Tibial artery (tissue), 4 donors: Measurements from ENCODE around the gene EIF2S2.

Source experiments
- DNase-seq, 2 donors: peaks; one replicate each; pipeline ENCODE4 v3.0.0-alpha.2; 2019
- H3K27ac ChIP-seq, 2 donors: fragments of 200-600 bp; sonication (generic) in 1 of 2; 1 replicate in 1 of 2; 2 replicates in 1 of 2; pipeline ENCODE4 v1.5.1; 2018 to 2019; ENCODE audit warnings: mild to moderate bottlenecking in 1 of 2
- H3K27me3 ChIP-seq, 2 donors: fragments of 200-600 bp; sonication (generic) in 1 of 2; one replicate each; pipeline versions ENCODE4 v1.5.1 to v1.6.0; 2016 to 2019
- H3K36me3 ChIP-seq, 3 donors: fragments of 200-600 bp; sonication (generic) in 2 of 3; one replicate each; pipeline ENCODE4 v1.5.1; 2016 to 2019; ENCODE audit warnings: mild to moderate bottlenecking in 2 of 3
- H3K4me1 ChIP-seq, 4 donors: fragments of 200-600 bp; sonication (generic) in 2 of 4; 1 replicate in 3 of 4; 2 replicates in 1 of 4; pipeline ENCODE4 v1.5.1; 2016 to 2019
- H3K4me3 ChIP-seq, 2 donors: fragments of 200-600 bp; sonication (generic) in 1 of 2; 1 replicate in 1 of 2; 2 replicates in 1 of 2; pipeline ENCODE4 v1.5.1; 2018 to 2019; ENCODE audit warnings: mild to moderate bottlenecking in 2 of 2
- H3K9me3 ChIP-seq, 3 donors: fragments of 200-600 bp; sonication (generic) in 1 of 3; one replicate each; pipeline ENCODE4 v1.5.1; 2016 to 2019
- CTCF ChIP-seq, 2 experiments: fragments of 200-600 bp in 1 of 2; fragments of 450-650 bp in 1 of 2; IDR thresholded peaks; one replicate each; pipeline ENCODE4 v1.5.1; 2017 to 2019; ENCODE audit warnings: antibody characterized with exemption in 2 of 2, mild to moderate bottlenecking in 1 of 2, moderate library complexity in 1 of 2
- intact Hi-C: fragments of 100-400 bp; cut with DNase I; formaldehyde crosslinking; loops from one replicate; pipeline ENCODE4 v1.15.0; 2023; ENCODE audit warnings: low total_unique reads

EIF2S2 gene

GRCh38 chr20:34047917-34048316, 64.1 kb downstream of the EIF2S2 start:
- Histone ChIP-seq H3K9me3 (no peaks in the 10 kb centered on the region), H3K27me3 (no peaks in the 10 kb centered on the region), H3K4me3 (no peak overlapping the region), H3K27ac (no peak overlapping the region), H3K36me3 (no peaks in the 10 kb centered on the region), H3K4me1 (peaks cover 0 to 58% (median 35%) of the 10 kb centered on the region in 4 donors)
- intact Hi-C loops, result no loop called here
- no peak for TF ChIP-seq CTCF (IDR thresholded peaks at IDR 0.05)
- DNase-seq, result no peak

GRCh38 chr20:34047010-34047687, 64.9 kb downstream of the EIF2S2 start:
- Histone ChIP-seq H3K9me3 (no peaks in the 10 kb centered on the region), H3K27me3 (no peaks in the 10 kb centered on the region), H3K4me3 (no peak overlapping the region), H3K36me3 (no peaks in the 10 kb centered on the region), H3K4me1 (peaks cover 0 to 66% (median 35%) of the 10 kb centered on the region in 4 donors), H3K27ac (no peak overlapping the region)
- intact Hi-C loops, result no loop called here
- DNase-seq, result no peak
- no peak for TF ChIP-seq CTCF (IDR thresholded peaks at IDR 0.05)

DNA sequence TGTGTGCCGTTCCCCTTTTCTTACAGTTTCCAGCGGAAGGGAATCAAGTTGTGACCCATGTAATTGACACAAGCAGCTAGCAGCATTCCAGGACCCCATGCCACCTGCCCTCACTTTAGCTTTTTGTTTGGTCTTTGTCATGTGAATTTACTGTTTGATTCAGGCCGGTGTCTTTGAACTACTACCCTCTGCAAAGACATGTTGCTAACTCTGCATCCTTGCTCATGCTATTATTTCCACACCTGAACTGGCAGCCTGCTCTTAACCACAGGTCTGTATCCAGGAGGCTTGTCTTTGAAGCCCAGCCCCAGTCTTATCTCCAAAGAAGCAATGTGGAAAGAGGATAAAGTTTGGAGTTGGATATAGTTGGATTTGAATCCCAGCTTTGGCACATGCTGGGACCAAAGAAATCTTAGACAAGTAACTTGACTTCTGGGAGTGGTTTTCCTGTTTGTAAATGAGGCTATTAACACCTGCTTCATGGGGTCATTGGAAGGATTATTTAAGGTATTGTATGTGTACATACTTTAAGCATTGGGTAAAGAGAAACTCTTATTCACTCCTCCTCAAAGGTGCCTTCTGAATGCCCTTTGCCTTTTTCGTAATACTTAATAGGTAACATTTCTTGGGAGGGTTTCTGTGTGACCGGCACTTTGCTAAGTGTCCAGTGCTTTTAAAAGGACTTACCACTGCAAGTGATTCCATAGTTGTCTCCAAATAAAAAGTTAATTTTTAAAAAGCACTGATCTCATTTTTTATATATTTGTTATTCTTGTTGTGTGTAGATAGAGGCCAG, 65.9 kb downstream of the EIF2S2 start:
- TF ChIP-seq CTCF (IDR thresholded peaks at IDR 0.05), result no peak
- H3K27ac ChIP-seq, result no peak overlapping the region
- H3K36me3 ChIP-seq, result no peaks in the 10 kb centered on the region
- H3K4me3 ChIP-seq, result no peak overlapping the region
- DNase-seq, result no peak
- peaks cover 0 to 76% (median 37%) of the 10 kb centered on the region in 4 donors for H3K4me1 ChIP-seq
- no peaks in the 10 kb centered on the region for H3K9me3 ChIP-seq
- H3K27me3 ChIP-seq, result no peaks in the 10 kb centered on the region
- intact Hi-C loops, result no loop called here

GRCh38 chr20:34045294-34045693, 66.7 kb downstream of the EIF2S2 start:
- peak; percentile 53 to 67 for DNase-seq
- TF ChIP-seq CTCF (IDR thresholded peaks at IDR 0.05), result no peak

GRCh38 chr20:34043025-34043424, 69.0 kb downstream of the EIF2S2 start:
- H3K9me3 ChIP-seq, result no peaks in the 10 kb centered on the region
- DNase-seq, result no peak
- no peak overlapping the region for H3K27ac ChIP-seq

More at GRCh38 chr20:34045294-34045693, 66.7 kb downstream of the EIF2S2 start:
- peaks cover 0 to 76% (median 37%) of the 10 kb centered on the region in 4 donors for H3K4me1 ChIP-seq
- no peak overlapping the region for H3K27ac ChIP-seq
- H3K9me3 ChIP-seq, result no peaks in the 10 kb centered on the region
- H3K27me3 ChIP-seq, result no peaks in the 10 kb centered on the region
- H3K4me3 ChIP-seq, result no peak overlapping the region
- no peaks in the 10 kb centered on the region for H3K36me3 ChIP-seq
- intact Hi-C loops, result no loop called here

More at GRCh38 chr20:34043025-34043424, 69.0 kb downstream of the EIF2S2 start:
- no peak for TF ChIP-seq CTCF (IDR thresholded peaks at IDR 0.05)
- intact Hi-C loops, result no loop called here
- Histone ChIP-seq H3K4me3 (no peak overlapping the region), H3K36me3 (no peaks in the 10 kb centered on the region), H3K27me3 (no peaks in the 10 kb centered on the region), H3K4me1 (peaks cover 0 to 83% (median 40%) of the 10 kb centered on the region in 4 donors)
